HL-60 (cell line): ENCODE results near the gene TBC1D22A.

Experiments
- GABPA ChIP-seq: IDR thresholded peaks from 2 replicates; pipeline ENCODE4 v1.6.1; 2012; ENCODE audit warnings: low read depth
- TF ChIP-seq, protein P1 (sequence below): IDR thresholded peaks from one replicate; pipeline ENCODE4 v1.5.1; 2011; ENCODE audit warnings: low read length, control low read depth, inconsistent platforms; ENCODE audit not compliant: insufficient read depth

DNA sequence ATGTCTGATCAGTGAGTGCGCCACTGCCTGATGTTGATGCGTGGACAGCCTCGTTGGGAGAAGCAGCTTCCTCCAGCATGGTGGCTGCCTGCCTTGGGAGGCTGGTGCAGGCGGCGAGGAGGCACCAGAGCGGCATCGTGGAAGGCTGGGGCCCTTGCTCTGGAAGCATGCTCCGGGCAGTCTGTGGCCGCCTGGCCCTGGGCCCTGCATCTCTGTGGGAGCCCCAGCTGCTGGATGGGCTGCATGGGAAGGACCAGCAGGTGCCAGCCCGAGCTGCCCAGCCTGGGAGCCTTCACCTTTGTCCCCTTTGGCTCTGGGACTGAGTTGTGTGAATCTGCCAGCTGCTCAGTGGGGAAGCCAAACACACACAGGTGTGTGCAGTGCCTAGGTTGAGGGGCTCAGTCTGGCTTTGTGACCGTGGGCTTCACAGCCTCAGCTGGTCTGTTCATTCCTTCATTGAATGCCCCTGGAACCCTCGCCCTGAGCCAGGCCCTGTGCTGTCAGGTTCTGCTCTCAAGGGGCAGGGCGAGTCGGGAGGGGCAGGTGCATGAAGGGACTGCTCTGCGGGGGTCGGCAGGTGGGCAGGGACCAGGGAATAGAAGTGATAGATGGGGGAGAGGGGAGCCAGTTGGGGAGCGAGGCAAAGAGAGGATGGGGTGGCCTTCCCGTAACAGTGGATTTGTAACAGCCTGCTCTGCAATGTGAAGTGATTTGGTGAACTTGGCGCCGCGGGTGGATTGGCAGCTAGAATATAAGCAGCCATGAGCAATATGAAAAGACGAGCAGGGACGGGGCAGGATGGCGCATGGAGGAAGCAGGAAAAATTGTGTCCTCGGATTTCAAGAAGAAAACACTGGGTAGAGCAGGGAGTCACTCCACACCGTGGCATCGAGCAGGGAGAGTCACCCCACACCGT is 354.2 kb downstream of the TBC1D22A start:
- TF ChIP-seq, protein P1, sequence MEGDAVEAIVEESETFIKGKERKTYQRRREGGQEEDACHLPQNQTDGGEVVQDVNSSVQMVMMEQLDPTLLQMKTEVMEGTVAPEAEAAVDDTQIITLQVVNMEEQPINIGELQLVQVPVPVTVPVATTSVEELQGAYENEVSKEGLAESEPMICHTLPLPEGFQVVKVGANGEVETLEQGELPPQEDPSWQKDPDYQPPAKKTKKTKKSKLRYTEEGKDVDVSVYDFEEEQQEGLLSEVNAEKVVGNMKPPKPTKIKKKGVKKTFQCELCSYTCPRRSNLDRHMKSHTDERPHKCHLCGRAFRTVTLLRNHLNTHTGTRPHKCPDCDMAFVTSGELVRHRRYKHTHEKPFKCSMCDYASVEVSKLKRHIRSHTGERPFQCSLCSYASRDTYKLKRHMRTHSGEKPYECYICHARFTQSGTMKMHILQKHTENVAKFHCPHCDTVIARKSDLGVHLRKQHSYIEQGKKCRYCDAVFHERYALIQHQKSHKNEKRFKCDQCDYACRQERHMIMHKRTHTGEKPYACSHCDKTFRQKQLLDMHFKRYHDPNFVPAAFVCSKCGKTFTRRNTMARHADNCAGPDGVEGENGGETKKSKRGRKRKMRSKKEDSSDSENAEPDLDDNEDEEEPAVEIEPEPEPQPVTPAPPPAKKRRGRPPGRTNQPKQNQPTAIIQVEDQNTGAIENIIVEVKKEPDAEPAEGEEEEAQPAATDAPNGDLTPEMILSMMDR = no peak
- TF ChIP-seq GABPA = no peak
